OCI-LY7 (cell line): ENCODE measurements around the gene IGSF21.

Experiments
- CTCF ChIP-seq: fragments of 200-600 bp; sonication (generic); conservative IDR thresholded peaks from 2 replicates; pipeline ENCODE4 v1.5.1; 2014; ENCODE audit warnings: mild to moderate bottlenecking, antibody characterized with exemption, low read length, moderate library complexity, mixed read lengths
- EZH2phosphoT487 ChIP-seq: fragments of 200-600 bp; sonication (generic); IDR thresholded peaks from 2 replicates; pipeline ENCODE4 v1.6.1; 2018; ENCODE audit warnings: low read depth, borderline replicate concordance, mild to moderate bottlenecking, mixed run types, antibody characterized with exemption, low read length, moderate library complexity, mixed read lengths

GRCh38 chr1:18332576-18332975 lies 225.0 kb downstream of the IGSF21 start:
- TF ChIP-seq CTCF: no peak
- TF ChIP-seq EZH2phosphoT487: no peak
